Endometrial microvascular endothelial cells (primary cell): ENCODE data around the gene PLP2. TPM values are rescaled to one million over a fixed set of nuclear protein-coding genes. Genes with fewer than 3 reads are reported as not detected.
"Not testable (repeated sequence)": the region's sequence is repeated elsewhere in the genome, so short reads cannot be mapped to it uniquely, and the experiment has no call there.

Source experiments
- in situ Hi-C: cut with HindIII; loops from 2 replicates; pipeline ENCODE4 v1.10.0; 2017; ENCODE audit warnings: low sequenced_read_pairs, low pct_unique_long_range_greater_than_20kb; ENCODE audit errors: inconsistent ontology term
- total RNA-seq: library from RNA; depleted of rRNA; stranded (reverse); fragments of >200 nt; gene quantifications from one replicate; pipeline ENCODE4 v1.2.3, GENCODE V29; 2015; ENCODE audit errors: inconsistent ontology term

PLP2 gene
- total RNA-seq, 1 donor from 2014 or later, result 135 TPM

GRCh38 chrX:49161632-49162031, 10.1 kb upstream of the PLP2 start:
- in situ Hi-C loops, result no loop called here

DNA sequence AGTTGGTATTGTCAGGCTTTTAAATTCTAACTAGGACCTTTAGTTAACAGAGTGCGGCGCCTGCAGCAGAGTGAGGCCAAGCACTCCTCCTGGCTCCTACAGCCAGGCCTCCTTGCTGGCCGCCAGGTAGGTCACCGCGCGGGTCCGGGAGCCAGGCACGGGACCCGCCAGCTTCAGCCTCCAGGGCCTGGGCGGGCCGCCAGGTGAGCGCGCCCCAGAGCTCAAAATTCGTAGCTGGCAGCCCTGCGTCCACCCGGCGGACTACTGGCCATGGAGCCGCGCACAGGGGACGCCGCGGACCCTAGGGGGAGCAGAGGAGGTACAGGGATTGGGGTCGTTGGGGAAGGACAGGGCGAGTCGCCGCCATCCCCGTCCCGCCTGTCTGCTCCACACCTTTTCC, 9.1 kb upstream of the PLP2 start, which contains the start of gene MAGIX:
MAGIX (plus strand) TSS at position 139 of the 400 bp plus-strand sequence; CDS start at position 271, 132 bp downstream.
- in situ Hi-C loops, result no loop called here

DNA sequence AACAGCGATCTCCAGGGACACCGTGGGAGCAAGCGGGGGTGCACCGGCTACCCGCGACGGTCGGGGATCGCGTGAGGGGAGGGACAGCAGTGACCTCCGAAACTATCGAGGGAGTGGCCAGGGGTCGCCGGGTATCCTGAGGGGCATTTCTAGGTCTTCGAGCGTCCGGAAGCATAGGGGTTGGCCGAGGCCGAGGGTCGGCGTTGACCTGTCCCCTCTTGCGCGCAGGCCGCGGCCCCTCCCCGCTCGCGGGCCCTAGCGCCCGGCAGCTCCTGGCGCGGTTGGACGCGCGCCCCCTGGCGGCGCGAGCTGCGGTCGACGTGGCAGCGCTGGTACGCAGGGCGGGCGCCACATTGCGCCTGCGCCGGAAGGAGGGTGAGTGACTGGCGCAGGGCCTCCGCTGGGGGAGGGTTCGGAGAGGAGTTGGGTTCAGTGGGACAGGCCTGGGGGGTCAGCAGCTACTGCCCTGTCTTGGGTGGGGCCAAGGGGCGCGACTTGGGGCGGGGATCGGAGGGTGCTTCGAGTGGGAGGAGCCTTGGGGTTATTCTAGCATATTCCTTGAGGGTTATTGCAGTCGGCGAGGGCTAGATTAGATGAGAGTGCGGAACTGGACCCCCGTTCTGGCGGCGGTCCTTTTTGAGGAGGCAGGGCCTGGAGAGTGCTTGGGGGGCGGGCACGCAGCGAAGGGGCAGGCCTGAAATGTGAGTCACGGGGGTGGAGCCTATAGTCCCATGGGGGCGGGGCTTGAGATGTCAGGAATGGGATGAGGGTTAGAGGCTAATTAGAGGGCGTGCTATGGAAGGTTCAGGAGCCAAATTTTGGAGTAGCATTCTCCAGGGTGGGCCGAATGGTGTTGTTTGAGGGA, 7.9 kb upstream of the PLP2 start:
- in situ Hi-C loops, result no loop called here

- in situ Hi-C loops, result no loop called here
These were observed 6.9 kb upstream of the PLP2 start for GRCh38 chrX:49164589-49165360.

DNA sequence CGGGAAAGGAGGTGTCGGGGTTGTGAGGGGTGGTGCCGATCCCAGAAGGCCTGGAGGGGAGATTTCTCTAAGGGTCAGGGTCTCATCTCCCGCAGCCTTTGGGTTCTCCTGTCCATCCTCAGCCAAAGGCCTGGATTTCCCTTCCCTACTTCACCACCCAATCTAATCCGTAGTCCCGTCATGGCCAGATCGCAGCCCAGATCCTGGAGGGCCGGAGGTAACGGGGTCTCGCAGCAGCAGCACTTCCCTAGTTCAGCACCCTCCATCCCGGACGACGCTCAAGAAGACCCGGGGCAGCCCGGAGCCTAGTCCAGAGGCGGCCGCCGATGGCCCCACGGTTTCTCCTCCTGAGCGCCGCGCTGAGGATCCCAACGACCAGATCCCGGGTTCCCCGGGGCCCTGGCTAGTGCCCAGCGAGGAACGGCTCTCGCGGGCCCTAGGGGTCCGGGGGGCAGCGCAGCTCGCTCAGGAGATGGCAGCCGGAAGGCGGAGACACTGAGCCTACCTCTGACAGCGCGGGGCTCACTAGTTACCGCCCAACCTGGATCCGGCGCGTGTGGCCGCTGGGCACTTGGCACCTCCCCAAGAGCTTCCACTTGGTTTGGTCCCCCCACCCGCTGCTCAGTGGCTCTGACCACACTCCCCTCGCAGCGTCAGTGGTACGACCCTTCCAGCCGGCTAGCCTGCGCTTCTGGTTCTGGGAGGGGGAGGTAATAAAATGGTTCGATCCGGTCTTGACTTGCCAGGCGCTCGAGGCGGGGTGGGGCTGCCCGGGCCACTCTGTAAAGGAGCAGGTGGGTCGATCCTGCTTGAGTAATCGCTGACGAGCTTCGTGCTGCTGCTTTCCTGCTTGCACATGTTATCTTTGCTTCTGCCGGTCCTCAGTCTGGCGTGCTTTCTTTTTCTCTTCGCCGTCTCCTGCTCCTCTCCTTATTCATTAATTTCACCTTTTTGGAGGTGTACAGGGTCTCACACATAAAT, 5.5 kb upstream of the PLP2 start:
- in situ Hi-C loops, result no loop called here

DNA sequence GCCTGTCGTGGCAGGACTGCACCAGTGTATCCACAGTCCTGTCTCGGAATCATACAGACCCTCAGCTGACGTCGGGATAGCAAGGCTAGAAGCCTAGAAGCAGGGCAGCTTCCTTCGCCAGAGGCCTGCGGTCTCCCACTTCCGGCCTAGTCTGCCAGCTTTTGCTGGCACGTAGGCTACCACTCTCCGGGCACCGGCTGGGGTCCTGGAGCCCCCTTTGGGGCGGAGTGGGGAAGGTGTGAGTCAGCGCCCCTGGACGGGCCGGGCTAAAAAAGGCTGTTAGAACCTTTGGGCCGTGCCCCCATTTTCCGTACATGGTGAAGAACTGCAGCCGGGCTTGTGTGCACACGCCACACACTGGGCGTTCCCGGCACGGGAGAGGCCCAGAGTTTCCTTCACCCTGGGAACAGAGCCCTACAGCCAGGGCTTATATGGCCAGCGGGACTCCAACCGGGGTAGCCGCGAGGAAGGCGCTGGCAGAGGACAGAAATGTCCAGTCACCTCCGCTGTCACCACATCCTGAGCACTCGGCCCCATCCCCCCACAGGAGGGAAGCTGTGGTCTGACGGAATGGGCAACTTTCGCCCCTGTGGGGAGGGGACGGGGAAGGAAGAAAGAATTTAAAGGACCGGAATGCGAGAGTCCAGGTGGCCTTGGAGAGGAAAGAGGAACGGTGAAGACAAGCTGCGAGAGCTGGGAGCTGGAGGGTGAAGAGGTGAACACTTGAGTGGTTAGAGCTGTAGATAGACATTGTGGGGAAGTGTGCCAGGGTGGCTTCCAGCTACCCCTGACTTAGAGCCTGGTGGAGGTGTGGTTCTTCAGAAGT, 4.6 kb upstream of the PLP2 start:
- in situ Hi-C loops, result no loop called here

- in situ Hi-C loops, result no loop called here
These were observed 4.0 kb upstream of the PLP2 start for GRCh38 chrX:49167740-49168108.

- in situ Hi-C loops, result no loop called here
These were observed 632 bp downstream of the PLP2 start for GRCh38 chrX:49172280-49172780.

- in situ Hi-C loops, result not testable (repeated sequence)
These were observed 1.8 kb downstream of the PLP2 start for GRCh38 chrX:49173544-49173943.

DNA sequence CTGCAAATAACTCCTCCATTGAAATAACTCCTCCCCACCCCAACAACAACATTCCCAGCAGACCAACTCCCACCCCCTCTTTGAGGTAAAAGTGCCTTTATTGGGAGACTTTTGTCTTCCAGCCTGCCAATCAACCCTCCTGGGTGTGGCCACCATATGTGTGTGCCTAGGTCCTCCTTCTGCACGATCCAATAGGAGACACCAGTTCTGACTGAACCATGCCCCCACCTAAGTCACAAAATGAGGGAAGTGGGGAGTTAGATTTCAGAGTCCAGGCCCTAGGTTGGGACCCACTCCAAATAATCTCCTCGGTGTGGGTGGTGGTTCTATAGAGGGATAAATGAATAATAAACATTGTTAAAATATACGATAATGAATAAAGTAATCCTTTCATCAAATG, 3.0 kb downstream of the PLP2 start:
- in situ Hi-C loops, result no loop called here

DNA sequence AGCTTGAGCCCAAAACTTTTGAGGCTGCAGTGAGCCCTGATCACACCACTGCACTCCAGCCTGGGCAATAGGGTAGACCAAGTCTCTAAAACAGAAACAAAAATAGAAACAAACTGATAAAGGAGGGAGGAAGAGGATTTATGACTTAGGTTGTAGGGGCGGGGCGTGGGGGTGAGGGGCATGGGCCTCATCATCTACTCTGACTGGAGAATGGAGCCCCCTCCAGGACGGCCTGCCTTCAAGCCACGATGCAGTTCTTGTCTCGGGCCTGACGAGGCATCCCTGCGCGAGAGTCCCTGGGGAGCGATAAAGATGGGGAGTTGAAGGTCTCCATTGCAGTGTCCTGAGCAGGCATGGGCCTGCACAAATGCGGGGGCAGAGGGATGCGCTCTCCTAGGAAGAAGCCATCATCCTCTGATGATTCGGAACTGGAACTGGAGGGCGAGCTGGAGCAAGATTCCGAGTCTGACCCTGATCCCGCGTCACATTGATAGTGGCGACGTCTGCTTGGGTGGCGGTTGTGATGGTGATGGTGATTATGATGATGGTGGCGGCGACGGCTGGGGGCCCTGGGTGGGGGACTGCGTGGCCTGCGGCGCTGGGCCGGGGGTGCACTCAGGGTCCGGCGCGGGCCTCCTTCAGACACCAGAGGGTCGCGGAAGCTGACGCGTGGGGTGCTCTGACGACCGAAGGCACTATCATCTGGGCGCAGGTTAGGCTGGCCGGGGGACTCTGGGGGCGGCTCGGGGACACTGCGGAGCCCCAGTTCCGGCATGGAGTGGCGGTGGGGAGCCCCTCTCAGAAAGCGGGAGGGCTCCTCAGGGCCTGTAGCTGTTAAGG, 4.0 kb downstream of the PLP2 start:
- in situ Hi-C loops, result no loop called here

DNA sequence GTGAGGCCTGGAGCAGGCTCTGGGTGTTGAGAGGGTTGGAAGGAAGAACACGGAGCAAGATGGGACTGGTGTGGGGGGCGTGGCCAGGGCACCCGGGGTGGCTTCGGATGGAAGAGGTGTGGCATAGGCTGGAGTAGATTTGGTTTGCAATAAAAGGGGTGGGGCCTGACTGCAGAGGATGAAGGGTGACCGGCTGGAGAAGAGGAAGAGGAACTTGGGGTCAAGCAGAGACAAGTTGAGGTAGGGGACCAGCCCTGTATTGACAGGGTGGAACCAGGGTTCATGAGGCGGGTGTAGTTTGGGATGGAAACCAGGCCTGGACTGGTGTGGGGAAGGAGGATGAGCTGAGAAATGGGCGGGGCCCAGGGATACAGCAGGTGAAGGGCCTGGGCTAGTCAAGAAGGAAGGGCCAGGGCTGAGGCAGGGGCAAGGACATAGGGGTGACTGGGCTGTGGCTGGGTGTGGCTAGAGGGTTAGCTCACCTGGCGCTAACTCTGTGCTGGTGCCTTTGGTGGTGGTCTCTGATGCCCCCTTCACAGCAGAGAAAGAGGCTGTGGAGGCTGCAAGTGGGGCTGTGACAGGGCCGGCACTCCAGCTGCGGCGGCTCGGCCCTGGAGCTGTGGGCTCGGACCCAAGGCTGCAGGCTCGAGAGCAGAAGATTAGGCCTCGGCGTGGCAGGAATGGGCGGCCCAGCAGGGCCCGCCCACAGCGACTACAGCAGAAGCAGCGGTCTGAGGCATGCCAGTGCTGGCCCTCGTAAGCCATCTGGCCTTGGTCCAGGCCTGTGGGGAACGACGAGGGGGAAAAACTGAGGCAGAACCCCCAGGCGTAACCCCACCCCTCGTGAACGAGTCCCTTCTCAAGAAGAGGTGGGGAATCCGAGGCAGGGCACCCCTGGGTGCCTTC, 5.0 kb downstream of the PLP2 start:
- in situ Hi-C loops, result no loop called here

GRCh38 chrX:49177338-49177833, 5.7 kb downstream of the PLP2 start:
- in situ Hi-C loops, result no loop called here

DNA sequence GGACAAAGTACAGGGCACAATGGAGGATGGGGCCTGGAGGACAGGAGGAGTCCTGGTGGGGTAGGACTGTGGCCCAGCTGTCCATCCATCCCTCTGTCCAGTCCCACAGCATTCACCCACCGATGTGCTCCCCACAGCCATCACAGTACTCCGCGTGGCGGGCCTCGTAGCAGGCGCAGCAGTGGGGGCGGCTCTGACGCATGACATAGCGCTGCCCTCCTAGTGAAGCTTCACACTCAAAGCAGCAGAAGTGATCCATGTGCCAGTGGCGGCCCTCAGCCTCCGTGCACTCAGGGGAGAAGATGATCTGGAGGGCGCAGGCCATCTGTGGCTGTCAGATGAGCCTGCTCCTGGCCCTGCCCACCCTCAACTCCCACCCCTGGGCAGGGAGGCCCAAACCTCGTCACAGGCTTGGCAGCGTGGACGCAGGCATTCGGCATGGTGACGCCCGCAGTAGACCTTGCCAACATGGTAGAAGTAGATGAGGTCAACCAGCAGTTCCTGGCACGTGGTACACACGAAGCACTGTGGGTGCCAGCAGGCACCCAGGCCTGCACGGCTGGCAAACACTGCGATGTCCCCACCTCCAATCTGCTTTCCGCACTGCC, 6.3 kb downstream of the PLP2 start:
- in situ Hi-C loops, result no loop called here

DNA sequence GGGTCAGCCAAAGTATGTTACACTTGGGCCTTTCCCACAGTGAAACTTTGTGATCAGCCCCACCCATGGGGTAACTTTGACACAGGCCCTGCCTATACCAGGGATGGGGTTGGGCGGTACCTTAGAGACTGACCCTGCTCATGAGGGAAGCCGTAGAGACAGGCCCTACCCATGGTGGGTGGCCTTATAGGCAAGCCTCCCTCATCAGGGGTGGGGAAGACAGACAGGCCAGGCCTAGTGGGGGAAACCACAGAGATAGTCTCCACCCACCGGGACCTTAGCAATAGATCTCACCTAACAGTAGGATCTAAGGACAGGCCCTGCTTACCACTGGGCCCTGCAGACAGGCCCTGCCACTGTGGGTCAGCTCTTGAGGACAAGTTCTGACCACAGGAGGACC, 6.8 kb downstream of the PLP2 start:
- in situ Hi-C loops, result no loop called here

DNA sequence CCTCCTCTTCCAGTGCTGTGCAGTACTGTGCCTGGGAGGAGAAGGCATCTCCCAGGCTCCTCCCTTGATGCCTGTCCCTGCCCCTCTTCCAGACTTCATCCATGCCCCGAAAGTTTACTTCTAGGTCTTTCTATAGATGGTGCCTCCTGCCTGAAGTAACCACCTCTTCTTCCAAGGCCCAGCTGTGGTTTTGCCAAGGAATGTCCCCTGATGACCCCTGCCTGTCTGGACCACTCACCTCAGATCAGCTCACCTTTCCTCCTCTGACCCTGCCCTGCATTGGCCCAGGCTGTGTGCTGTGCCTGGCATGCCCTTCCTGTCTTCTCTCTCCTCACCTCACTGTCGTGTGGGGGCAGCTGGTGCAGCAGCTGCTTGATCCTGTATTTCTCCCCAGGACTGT, 7.7 kb downstream of the PLP2 start:
- in situ Hi-C loops, result no loop called here
